ENCODE data around the gene LILRB5.

GRCh38 chr19:54229146-54229545 is 27.9 kb downstream of the LILRB5 start:
- TF ChIP-seq CTCF (IDR thresholded peaks at IDR 0.05) (no peak), POLR2A (IDR thresholded peaks at IDR 0.05) (no peak), POLR2AphosphoS5 (IDR thresholded peaks at IDR 0.05) (no peak)

All from breast epithelium (tissue), 3 donors.